Lung microvascular endothelial cell (primary cell): ENCODE measurements around the gene MMP25. TPM values are rescaled to one million over a fixed set of nuclear protein-coding genes. Genes with fewer than 3 reads are reported as not detected.
A peak's percentile ranks its signal among the peaks of the same experiment; 100 is the strongest.

Experiments
- DNase-seq, 2 donors: peaks; one replicate each; pipeline versions ENCODE4 v3.0.0 to v3.0.0-alpha.2; 2010; ENCODE audit warnings: low read depth in 2 of 2
- total RNA-seq: library from RNA; depleted of rRNA; stranded (reverse); fragments of >200 nt; gene quantifications from 2 replicates; pipeline ENCODE4 v1.2.1, GENCODE V29; 2014

Gene MMP25
- total RNA-seq, 1 donor from 2014 or later, result under 0.01 TPM

GRCh38 chr16:3017344-3017743 lies 29.0 kb upstream of the MMP25 start:
- DNase-seq, result no peak

- DNase-seq, result no peak
These were observed 28.4 kb upstream of the MMP25 start, which contains the start of gene CLDN6 for GRCh38 chr16:3017794-3018506. TSS of gene CLDN6 (minus strand) at chr16:3018183. CDS start at chr16:3016021, 2,162 bp downstream.

- DNase-seq, result no peak
These were observed 26.6 kb upstream of the MMP25 start for GRCh38 chr16:3019594-3020246.

GRCh38 chr16:3020247-3020603 lies 26.1 kb upstream of the MMP25 start, which contains the start of gene TNFRSF12A:
TSS of gene TNFRSF12A (plus strand) at chr16:3020368. CDS start at chr16:3020398, 30 bp downstream.
- DNase-seq, result peak; percentile 78 to 79

- peak; percentile 87 to 91 for DNase-seq
These were observed 25.5 kb upstream of the MMP25 start for GRCh38 chr16:3020604-3021448.

GRCh38 chr16:3021449-3022207 lies 24.7 kb upstream of the MMP25 start:
- DNase-seq, result peak in 1 of 2 donors; percentile 77

- peak; percentile 82 to 95 for DNase-seq
These were observed 24.1 kb upstream of the MMP25 start for GRCh38 chr16:3022208-3022683.

- no peak for DNase-seq
These were observed 23.5 kb upstream of the MMP25 start for GRCh38 chr16:3022684-3023414.

- no peak for DNase-seq
These were observed 23.0 kb upstream of the MMP25 start for GRCh38 chr16:3023415-3023668.

- peak; percentile 99 for DNase-seq
These were observed 22.5 kb upstream of the MMP25 start, which contains the start of the genes HCFC1R1 and THOC6 for GRCh38 chr16:3023669-3024478. TSS of gene HCFC1R1 (minus strand) at chr16:3023942. CDS start at chr16:3023941, 1 bp downstream. TSS of gene THOC6 (plus strand) at chr16:3024035. CDS start at chr16:3024327, 292 bp downstream.

GRCh38 chr16:3025032-3026002 lies 21.0 kb upstream of the MMP25 start:
- no peak for DNase-seq

GRCh38 chr16:3026003-3026378 lies 20.4 kb upstream of the MMP25 start:
- DNase-seq, result no peak

- no peak for DNase-seq
These were observed 19.5 kb upstream of the MMP25 start for GRCh38 chr16:3026609-3027488.

GRCh38 chr16:3027489-3027795 lies 18.9 kb upstream of the MMP25 start:
- no peak for DNase-seq

GRCh38 chr16:3027983-3028715 lies 18.2 kb upstream of the MMP25 start:
- DNase-seq, result peak; percentile 69 to 87

GRCh38 chr16:3028716-3029319 lies 17.5 kb upstream of the MMP25 start:
- DNase-seq, result no peak
